Measurements from ENCODE around the gene TMEM266. TPM values are rescaled to one million over a fixed set of nuclear protein-coding genes. Genes with fewer than 3 reads are reported as not detected.

TMEM266 gene
- total and polyA plus RNA-seq, 2 of the 4 experiments (the other 2 are of a cell fraction) = not detected

GRCh38 chr15:76065793-76066192, 6.0 kb downstream of the TMEM266 start:
- POLR2A ChIA-PET (ENCODE audit: unreplicated experiment) = no interaction called here
- Histone ChIP-seq H3K27ac (ENCODE audit: insufficient read depth, low read length) (no peak overlapping the region), H3K4me2 (ENCODE audit: low read depth, low read length) (no peak overlapping the region), H2BK20ac (ENCODE audit: low read depth, low read length) (no peak overlapping the region), H3K36me3 (ENCODE audit: control insufficient read depth, insufficient read depth, low read length) (no peaks in the 10 kb centered on the region), H3K27me3 (ENCODE audit: control insufficient read depth, insufficient read depth, low read length) (peaks cover 67% of the 10 kb centered on the region), H2AK5ac (ENCODE audit: low read depth, low read length) (no peak overlapping the region), H4K20me1 (ENCODE audit: insufficient read depth, low read length) (no peaks in the 10 kb centered on the region), H2BK120ac (ENCODE audit: low read depth, low read length) (no peak overlapping the region), H2BK15ac (ENCODE audit: low read depth, low read length) (no peak overlapping the region), H3K4me1 (ENCODE audit: control insufficient read depth, insufficient read depth, low read length) (no peaks in the 10 kb centered on the region), H3K18ac (ENCODE audit: low read depth, low read length) (no peak overlapping the region), H4K5ac (ENCODE audit: low read depth, low read length) (no peak overlapping the region), H3K56ac (ENCODE audit: extremely low read depth, insufficient read depth, low read length) (no peak overlapping the region), H3K4me3 (ENCODE audit: insufficient read depth, low read depth, low read length) (no peak overlapping the region), H3K4ac (ENCODE audit: low read depth, low read length) (no peak overlapping the region), H2BK5ac (ENCODE audit: low read depth, low read length, poor library complexity, severe bottlenecking) (no peak overlapping the region), H4K8ac (ENCODE audit: low read depth in 2 of 2, low read length in 2 of 2) (no peak overlapping the region), H3K23ac (ENCODE audit: low read depth, low read length) (no peak overlapping the region), H3K79me1 (ENCODE audit: low read depth in 1 of 2, low read length in 2 of 2) (no peaks in the 10 kb centered on the region), H3K9me1 (ENCODE audit: insufficient read depth, low read length) (no peaks in the 10 kb centered on the region), H4K91ac (ENCODE audit: insufficient read depth, low read depth, low read length) (no peak overlapping the region), H3K9me3 (ENCODE audit: control insufficient read depth, insufficient read depth, low read length) (no peaks in the 10 kb centered on the region), H2AFZ (replicated peaks; ENCODE audit: low read length, poor library complexity) (no peak overlapping the region), H3K14ac (replicated peaks; ENCODE audit: low read depth, low read length) (no peak overlapping the region), H3K9ac (ENCODE audit: low read depth, low read length) (no peak overlapping the region), H2AK9ac (replicated peaks; ENCODE audit: low read depth, low read length, poor library complexity) (no peak overlapping the region)
- ATAC-seq (ENCODE audit: low read depth) = no peak
- CTCF ChIA-PET = no interaction called here
- dilution Hi-C loops (cut with HindIII; ENCODE audit: low sequenced_read_pairs, unreplicated experiment) = no loop called here
- in situ Hi-C loops (cut with MboI; ENCODE audit: low sequenced_read_pairs) = no loop called here
- BruUV-seq (replicated peaks) = no TSS peak
- intact Hi-C loops (cut with micrococcal nuclease) = no loop called here
- DNase-seq = no peak
- WGBS, 2 experiments (ENCODE audit: extremely low coverage in 2 of 2, insufficient read length in 1 of 2) = no CpG with 5 or more reads among the region's 5 CpGs
- TF ChIP-seq ELK1 (IDR thresholded peaks at IDR 0.05; ENCODE audit: borderline replicate concordance, low read depth, low read length) (no peak), FOS (IDR thresholded peaks at IDR 0.05; ENCODE audit: low read depth, low read length) (no peak), RAD21 (IDR thresholded peaks at IDR 0.05; ENCODE audit: low read length) (no peak), RCOR1 (IDR thresholded peaks at IDR 0.05; ENCODE audit: insufficient replicate concordance, low read length) (no peak), MAFK (IDR thresholded peaks at IDR 0.05; ENCODE audit: low read depth, low read length) (no peak), POLR2A (IDR thresholded peaks at IDR 0.05; ENCODE audit: low read depth, low read length) (no peak), MAZ (IDR thresholded peaks at IDR 0.05; ENCODE audit: borderline replicate concordance, low read depth, low read length) (no peak), NFE2L2 (IDR thresholded peaks at IDR 0.05; ENCODE audit: low read depth, low read length) (no peak)
